GM04504 (cell line): Measurements from ENCODE around the gene ACTN1.
"Not testable (repeated sequence)": the region's sequence is repeated elsewhere in the genome, so short reads cannot be mapped to it uniquely, and the experiment has no call there.

ENCODE experiments used
- DNase-seq: peaks from one replicate; pipeline ENCODE4 v3.0.0-alpha.2; 2012; ENCODE audit warnings: low read depth

ACTN1 gene

GRCh38 chr14:68862954-68863594 lies 116.0 kb downstream of the ACTN1 start:
- peak; percentile 51 for DNase-seq

DNA sequence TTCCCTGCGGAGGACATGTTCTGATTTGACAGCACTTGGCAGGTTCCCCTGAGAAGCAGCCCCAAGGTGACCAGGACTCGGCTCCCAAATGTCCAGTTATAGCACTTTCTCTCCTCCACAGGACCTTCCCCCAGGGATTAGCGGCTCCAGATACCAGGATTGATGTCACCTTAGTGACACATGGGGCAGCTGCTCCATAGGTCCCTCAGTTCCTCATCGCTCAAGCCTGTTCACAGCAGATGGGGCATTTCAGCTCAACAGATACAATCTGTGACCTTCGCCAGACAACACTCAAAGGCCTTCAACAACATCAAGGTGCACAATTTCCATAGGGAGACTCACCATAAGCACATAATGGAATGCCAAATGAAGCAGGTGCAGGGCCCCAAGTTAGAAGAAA lies 118.3 kb downstream of the ACTN1 start:
- no peak for DNase-seq

GRCh38 chr14:68857516-68858070 lies 121.5 kb downstream of the ACTN1 start:
- no peak for DNase-seq

DNA sequence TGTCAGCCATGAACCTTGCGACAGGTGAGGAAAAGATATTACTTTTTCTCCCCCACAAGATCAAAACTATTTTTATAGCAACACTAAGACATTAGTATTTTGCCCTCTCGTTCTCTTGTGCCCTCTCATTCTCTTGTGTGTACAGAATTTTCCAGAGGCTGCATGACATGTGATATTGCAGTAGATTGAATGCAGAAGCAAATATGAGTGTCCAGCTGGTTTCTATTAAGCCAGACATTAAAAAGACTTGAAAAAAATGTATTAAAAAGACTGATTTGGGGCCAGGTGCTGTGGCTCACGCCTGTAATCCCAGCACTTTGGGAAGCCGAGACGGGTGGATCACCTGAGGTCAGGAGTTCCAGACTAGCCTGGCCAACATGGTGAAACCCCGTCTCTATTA lies 122.5 kb downstream of the ACTN1 start:
- peak; percentile 6 for DNase-seq

- no peak for DNase-seq
These were observed 124.7 kb downstream of the ACTN1 start for GRCh38 chr14:68854421-68854820.

DNA sequence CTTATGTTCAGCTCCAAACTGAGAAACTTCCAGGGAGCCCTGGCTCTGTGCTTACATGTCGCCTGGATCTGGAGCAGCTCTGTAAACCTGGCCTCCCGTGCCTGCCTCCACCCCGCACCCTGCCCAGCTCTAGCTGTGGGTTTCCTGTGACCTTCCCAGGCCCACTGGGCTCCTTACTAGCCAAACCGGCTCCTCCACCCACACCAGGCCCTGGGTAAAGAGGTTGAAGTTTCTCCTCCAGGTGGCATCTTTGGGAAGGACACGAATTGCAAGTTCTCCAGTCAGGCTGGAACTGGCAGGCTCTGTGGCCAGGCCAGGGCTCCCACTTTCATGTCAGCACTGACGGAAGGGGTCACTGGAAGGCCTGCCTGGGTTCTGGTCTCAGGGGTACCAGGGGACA lies 125.4 kb downstream of the ACTN1 start:
- DNase-seq = no peak

- DNase-seq = not testable (repeated sequence)
These were observed 126.6 kb downstream of the ACTN1 start for GRCh38 chr14:68852493-68852892.

DNA sequence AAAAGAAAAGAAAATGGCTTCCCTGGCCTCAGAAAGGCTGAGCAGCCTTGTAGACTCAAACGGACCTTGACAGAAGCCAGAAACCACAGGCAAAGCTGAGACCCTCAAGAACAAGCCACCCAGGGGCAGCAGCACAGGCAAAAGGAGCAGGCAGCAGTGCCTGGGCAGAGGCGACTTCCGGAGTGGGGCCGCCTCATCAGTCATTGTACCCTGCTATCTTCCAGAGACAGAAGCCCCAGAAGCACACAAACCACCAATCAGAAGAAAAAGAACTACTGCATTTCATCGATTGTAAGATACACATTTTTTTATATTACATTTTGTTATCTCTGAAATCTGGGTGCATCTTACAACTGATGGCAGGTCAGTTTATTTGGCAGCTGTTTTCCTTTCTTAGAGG lies 128.0 kb downstream of the ACTN1 start:
- DNase-seq = no peak

DNA sequence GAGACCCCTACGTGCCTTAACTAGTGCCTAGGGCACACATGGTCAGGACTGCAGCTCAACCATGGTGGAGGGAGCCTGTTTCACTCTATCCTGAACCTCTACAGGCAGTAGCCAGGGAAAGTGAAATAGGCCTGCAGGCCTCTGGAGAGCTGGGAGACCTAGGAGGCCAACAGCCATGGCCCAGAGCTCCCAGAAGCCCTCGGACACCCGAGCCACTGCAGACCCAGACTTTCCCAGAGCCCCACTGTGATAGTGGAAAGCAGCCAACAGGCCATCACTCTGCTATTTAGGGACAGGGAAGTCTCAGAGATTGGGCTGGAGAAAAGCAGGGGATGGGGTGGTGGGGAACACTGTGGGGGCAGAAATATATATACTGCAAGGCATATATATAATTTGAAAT lies 129.7 kb downstream of the ACTN1 start:
- no peak for DNase-seq

- no peak for DNase-seq
These were observed 130.8 kb downstream of the ACTN1 start for GRCh38 chr14:68848253-68848652.

DNA sequence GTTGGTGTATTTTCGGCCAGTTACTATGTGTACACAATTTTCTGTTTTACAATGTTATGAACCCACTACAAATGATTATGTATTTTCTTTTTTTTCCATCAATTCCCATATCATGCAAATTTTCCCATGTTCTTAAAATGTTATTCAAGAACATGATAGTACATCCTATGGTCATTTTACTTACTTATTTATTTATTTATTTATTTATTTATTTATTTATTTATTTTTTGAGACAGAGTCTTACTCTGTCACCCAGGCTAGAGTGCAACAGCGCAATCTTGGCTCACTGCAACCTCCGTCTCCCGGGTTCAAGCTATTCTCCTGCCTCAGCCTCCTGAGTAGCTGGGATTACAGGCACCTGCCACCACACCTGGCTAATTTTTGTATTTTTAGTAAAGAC lies 131.5 kb downstream of the ACTN1 start:
- not testable (repeated sequence) for DNase-seq

DNA sequence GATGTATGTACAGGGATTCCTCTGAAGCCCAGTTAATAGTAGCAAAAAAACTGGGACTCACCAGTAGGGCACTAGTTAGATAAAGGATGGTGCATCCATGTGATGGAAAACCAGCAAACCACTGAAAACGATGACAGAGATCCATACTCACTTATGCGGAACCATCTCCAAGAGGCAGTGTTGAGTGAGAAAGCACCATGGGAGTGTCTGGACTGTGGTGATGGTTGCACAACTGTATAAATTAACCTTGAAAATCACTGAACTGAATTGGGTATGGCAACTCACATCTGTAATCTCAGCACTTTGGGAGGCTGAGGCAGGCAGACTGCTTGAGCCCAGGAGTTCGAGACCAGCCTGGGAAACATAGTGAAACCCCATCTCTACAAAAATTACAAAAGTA lies 132.6 kb downstream of the ACTN1 start:
- no peak for DNase-seq

DNA sequence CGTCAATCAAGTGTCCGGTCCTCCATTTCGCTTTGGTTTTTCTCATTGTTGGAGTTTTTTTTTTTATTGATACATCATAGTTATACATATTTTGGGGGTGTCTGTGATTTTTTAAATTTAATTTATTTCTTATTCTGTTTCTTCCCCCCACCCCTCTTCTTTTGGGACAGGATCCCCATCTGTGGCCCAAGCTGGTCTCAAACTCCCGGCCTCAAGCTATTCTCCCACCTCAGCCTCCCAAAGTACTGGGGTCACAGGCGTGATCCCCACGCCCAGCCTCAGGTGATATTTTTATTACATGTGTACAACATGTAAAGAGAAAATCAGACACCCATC lies 134.9 kb downstream of the ACTN1 start:
- DNase-seq = no peak

DNA sequence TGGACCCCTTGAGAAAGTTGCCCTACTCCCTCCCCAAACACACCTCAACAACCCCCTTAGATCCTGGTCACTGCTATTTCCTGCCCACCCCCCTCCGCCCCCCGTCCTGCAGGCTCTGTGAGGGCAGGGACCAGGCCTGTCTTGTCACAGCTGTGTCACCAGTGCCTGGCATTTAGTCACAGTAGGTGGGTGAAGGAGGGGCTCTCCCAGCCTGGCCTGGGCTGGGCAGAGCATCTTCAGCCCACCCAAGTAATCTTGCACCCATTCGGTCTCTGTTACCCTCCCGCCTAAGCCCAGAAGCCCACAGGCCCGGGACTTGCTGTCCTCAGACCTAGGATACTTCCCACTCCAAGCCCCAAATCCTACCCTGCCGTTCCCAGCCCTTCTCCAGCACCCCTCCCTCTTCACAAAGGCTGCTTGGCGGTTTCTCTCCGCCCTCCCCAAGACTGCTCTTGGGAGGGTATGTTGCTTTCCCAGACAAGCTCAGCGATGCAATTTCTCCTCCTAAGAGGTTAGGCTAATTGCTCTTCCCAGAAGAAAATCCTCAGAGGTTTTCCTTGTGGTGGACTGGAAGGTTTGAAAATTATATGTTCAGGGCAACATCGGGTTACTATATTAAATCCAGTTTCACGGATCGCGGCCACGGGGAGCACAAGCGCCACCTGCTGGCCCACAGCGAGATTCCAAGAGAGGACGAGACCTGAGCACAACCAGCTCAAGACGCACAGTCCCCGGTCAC lies 135.5 kb downstream of the ACTN1 start:
- DNase-seq = peak; percentile 23

GRCh38 chr14:68842298-68842697 lies 136.8 kb downstream of the ACTN1 start:
- DNase-seq = no peak

- DNase-seq = no peak
These were observed 137.9 kb downstream of the ACTN1 start for GRCh38 chr14:68841016-68841809.

DNA sequence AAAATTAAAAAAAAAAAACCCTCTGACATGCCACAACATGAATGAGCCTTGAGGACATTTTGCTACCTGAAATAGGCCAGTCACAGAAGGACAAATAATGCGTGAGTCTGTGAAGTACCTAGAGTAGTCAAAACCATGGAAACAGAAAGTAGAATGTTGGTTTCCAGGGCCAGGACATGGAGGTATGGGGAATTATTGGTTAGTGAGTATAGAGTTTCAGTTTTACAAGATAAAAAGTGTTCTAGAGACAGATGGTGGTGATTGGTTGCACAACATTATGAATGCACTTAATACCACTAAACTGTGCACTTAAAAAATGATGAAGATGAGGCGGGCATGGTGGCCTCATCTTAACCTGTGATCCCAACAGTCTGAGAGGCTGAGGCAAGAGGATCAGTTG lies 138.6 kb downstream of the ACTN1 start:
- no peak for DNase-seq

- DNase-seq = no peak
These were observed 143.0 kb downstream of the ACTN1 start for GRCh38 chr14:68836082-68836481.

DNA sequence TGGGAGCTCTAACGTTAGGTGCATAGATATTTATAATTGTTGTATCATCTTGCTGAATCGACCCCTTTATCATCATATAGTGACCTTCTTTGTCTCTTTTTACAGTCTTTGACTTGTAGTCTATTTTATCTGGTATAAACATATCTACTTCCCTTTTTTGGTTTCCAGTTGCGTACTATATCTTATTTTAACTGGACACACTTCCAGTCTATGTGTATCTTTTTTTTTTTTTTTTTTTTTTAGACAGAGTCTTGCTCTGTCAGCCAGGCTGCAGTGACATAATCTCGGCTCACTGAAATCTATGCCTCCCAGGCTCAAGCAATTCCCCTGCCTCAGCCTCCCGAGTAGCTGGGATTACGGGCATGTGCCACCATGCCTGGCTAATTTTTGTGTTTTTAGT lies 144.3 kb downstream of the ACTN1 start:
- DNase-seq = no peak

GRCh38 chr14:68828698-68829097 lies 150.4 kb downstream of the ACTN1 start:
- DNase-seq = no peak

- no peak for DNase-seq
These were observed 153.4 kb downstream of the ACTN1 start for GRCh38 chr14:68825729-68826128.

- peak; percentile 44 for DNase-seq
These were observed 154.4 kb downstream of the ACTN1 start for GRCh38 chr14:68824517-68825347.
